ENCODE results near the gene ELL.
A peak's percentile ranks its signal among the peaks of the same experiment; 100 is the strongest.

The ELL gene

DNA sequence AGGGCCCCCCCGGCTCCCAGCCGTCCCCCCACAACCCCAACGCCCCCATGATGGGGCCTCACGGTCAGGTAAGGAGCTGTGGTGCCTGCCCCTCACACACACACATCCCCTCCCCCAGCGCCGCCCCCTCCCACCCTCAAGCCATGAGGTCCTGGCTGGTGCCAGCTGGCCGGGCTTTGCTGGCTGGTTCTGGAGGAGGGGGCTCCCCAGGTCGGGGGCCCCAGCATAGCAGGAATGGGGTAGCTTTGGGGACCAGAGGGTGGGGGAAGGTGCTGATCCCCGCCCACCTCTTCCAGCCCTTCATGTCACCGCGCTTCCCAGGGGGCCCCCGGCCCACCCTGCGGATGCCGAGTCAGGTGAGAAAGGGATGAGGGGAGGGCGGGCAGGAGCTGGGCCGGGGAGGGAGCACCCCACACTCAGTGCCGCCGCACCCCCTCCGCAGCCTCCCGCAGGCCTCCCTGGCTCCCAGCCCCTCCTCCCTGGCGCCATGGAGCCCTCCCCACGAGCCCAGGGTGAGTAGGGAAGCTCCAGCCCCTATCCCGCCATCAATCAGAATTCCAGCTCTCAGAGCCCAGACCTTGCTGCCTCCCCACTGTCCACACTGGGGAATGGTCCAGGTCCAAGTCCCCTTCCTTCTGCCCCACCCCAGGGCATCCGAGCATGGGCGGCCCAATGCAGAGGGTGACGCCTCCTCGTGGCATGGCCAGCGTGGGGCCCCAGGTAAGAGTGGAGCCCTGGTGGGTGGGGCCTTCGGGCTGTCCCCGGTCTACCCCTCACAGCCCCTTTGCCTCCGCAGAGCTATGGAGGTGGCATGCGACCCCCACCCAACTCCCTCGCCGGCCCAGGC, 90.3 kb downstream of the ELL start:
- no peak for DNase-seq

GRCh38 chr19:18430417-18431144, 91.3 kb downstream of the ELL start:
- DNase-seq = no peak

- no peak for DNase-seq
These were observed 92.0 kb downstream of the ELL start for GRCh38 chr19:18429717-18430416.

DNA sequence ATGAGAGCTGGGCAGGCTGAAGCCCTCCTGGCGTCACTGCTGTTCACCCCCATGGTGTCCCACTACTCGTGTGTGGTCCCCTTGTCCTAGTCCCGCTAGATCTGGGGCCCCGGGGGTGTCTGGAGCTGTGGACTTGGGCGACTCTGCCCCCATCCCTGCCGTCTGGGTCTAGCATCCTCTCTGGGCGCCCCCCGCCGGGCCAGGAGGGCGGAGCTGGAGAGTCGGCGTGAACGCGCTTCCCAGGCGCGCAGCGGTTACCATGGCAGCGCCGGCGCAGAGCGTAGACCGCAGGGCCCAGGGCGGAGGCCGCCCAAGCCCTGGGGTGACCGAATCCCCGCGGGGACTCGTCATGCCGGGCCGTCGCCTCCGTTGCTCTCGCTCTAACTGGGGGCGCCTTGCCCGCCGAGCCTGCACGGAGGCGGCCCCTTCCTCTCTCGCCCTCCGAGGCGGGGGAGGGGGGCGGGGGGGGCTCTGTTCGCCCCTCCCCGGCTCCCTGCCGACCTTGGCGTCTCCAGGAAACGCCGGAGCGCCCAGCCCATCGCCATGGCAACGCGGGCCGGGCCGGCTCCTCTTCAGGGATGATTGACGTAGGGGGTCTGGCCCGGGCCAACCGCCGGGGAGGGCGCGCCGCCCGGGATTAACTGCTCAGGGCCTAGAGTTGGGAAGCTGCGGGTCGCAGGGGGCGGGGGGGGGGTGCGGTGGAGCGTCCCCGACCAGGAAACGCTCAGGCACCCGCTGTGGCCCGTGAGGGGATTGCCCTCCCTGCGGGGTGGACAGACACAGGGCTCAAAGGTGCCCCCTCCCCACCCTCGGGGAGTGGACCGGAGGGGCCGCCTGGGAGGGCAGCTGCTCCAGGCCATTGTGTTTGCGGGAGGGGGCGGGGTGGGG, 92.8 kb downstream of the ELL start:
- DNase-seq = peak; percentile 34 to 70

- DNase-seq = no peak
These were observed 93.6 kb downstream of the ELL start for GRCh38 chr19:18428173-18428786.

DNA sequence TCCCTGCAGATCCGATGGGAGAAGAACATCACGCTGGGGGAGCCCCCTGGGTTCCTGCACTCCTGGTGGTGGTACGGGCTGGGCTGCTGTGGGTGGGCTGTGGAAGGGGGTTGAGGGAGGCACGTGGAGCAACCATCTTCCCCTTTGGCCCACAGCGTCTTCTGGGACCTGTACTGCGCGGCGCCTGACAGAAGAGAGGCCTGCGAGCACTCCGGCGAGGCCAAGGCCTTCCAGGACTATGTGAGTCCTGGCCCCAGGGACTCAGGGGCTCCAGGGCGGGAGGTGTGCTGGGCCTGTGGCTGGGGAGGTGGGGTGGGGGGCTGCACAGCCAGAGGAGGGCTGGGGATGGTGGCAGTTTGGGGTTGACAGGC, 94.1 kb downstream of the ELL start:
- no peak for DNase-seq

DNA sequence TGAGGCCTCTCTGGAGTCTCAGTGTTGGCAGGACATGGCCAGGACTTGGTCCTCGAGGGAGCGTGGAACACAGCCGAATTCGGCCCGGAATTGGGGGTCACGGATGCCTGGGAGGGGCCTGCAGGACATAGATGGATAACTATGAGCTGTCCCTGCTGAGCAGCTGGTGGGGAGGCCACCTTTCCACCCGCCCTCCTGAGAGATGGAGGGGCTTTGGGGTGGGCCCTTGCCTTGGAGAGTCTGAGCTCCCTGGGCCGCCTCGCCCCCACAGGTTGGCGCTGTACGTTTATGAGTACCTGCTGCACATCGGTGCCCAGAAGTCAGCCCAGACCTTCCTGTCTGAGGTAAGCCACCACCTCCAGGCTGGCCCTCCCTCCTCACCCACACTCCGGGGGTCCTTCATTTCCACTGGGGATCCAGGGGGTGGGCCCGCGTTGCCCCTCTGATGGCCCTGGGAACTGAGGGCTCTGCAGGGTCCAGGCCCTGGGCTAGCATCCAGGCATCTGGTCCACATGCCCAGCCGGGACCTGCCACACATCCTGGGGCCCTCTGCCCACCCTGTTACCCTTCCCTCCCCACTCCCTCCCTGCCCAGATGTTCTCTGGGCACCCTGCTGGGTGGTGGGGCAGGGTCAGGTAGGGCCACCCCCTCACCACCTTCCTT, 94.7 kb downstream of the ELL start:
- no peak for DNase-seq

DNA sequence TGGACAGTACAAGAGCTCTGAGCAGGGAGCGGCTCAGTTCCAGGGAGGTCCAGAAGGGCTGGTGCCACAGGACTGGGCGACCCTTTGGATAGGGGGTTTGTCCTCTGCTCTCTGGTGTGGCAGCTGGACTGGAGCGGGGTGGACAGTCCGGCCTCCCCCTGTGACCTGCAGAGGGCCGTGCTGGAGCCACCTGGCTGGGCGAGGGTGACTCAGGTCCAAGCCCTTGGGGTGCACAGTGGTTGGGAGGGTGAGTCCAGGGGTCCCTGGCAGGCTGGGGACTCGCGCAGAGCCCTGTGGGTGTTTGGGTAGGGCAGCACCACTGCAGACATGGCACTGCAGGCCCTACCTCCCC, 95.5 kb downstream of the ELL start:
- DNase-seq = no peak

GRCh38 chr19:18425515-18426415, 96.1 kb downstream of the ELL start:
- DNase-seq = no peak

DNA sequence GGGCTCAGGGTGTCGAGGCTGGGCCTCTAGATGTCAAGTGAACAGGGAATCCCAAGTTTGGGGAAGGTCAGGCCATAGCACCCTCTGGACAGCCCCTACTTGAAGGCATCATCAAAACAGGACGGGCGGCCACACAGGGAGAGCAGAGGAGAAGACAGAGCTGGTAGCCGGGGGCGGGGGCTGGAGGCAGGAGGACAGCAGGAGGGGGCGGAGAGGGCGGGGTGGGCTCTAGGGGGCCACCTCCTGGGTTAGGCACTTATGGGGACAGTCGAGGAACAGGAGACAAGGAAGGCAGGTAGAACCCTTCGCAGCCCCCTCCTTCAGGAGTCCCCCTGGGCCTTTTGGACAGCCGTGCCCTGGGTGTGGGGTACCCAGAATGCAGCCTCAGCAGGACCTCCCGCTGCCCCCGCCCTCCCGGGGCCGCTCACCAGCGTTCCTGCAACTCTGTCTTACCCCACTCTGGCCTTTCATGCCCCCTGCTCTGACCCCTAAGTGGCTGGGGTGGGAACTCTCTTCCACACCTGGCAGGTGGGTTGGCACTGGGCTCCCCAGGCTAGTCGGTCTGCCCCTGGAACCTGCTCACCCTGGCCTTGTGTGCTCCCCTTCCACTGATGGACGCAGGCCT, 96.9 kb downstream of the ELL start:
- DNase-seq = no peak

GRCh38 chr19:18424122-18424889, 97.6 kb downstream of the ELL start:
- DNase-seq = no peak

- no peak for DNase-seq
These were observed 98.4 kb downstream of the ELL start for GRCh38 chr19:18423258-18424020.

GRCh38 chr19:18422530-18423191, 99.2 kb downstream of the ELL start:
- DNase-seq = no peak

- no peak for DNase-seq
These were observed 100.4 kb downstream of the ELL start for GRCh38 chr19:18421371-18421959.

DNA sequence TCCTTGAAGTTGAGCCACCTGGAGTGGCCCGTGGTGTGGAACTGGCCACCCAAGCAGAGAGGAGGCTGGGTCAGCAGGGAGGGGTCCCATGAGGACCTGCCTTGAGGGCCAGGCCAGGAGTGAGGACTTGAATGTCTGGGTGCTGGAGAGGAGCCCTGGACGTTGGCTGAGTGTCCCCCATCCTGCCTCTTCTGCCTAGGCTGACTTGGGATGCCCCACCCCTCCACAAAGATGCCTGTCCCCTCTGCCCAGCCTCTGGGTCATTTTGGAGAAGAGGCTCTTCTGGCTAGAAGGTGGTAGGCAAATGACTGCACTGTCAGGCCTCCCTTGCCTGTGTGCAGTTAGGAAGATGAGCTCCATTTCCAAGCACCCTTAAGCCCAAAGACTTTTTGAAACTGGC, 100.9 kb downstream of the ELL start:
- no peak for DNase-seq

DNA sequence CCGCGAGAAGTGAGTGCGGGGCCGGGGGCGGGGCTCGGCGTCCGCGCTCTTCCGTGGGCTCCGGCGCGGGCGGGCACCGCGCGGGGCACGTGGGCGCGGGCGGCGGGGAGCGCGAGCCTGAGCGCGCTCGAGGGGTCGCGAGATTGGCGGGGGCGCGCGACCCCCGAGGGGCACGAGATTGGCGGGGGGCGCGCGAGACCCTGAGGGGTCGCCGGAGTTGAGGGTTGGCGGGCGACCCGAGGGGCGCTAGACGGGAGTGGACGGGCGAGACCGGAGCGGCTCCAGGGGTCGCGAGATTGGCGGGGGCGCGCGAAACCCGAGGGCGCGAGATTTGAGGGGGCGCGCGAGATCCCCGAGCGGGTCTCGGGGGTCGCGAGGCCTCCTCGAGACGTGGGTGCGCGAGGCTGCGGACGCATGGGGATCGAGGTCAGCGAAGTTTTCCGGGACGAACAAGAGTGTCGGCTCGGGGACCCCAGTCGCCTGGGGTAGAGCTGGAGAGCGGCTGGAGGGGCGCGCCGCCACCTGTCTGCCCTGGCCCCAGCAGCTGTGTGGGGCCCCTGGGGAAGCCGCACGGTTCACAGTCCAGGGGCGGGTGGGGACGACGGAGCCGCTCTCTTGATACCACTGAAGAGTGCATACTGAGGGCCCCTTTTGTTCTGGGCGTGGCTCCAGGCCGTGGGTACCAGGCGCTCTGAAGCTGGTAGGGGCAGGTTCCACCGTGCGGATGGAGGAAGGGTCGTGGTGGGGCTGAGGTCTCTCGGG, 102.0 kb downstream of the ELL start:
- DNase-seq = no peak

DNA sequence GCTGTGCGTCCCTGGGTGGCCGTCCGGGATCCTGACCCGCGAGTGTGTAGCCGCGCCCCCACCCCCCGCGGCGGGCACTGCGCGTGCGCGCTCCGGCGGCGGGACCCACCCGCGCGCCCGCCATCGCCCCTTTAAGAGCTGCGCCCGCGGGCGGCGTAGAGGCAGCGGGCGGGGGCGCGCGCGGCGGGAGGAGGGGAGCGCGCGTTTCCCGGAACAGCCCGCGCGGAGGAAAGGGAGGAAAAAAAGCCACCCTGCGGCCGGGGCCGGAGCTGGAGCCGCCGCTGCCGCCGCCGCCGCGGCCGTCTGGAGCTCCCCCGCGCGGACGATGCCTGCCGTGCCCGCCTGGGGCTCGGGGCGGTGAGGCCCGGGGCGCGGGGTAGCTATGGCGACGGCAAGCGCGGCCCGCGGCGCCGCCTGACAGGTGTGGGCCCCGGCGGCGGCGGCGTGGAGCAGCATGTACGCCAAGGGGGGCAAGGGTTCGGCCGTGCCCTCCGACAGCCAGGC, 102.6 kb downstream of the ELL start, which contains the start of gene SSBP4:
TSS of gene SSBP4 (plus strand) at position 204 of the 504 bp plus-strand sequence. CDS start at position 455, 251 bp downstream.
- DNase-seq = peak; percentile 50 to 73

Measured in inflammatory macrophage treated with lipopolysaccharide for 1 hour (primary cell).